Measurements from ENCODE around the gene FLACC1.
"Not testable (repeated sequence)": the region's sequence is repeated elsewhere in the genome, so short reads cannot be mapped to it uniquely, and the experiment has no call there.

FLACC1 gene

GRCh38 chr2:201248288-201248844 is 108.8 kb downstream of the FLACC1 start:
- no peak for DNase-seq

GRCh38 chr2:201246280-201246679 is 110.9 kb downstream of the FLACC1 start:
- DNase-seq: no peak

GRCh38 chr2:201244829-201245228 is 112.3 kb downstream of the FLACC1 start:
- DNase-seq: no peak

DNA sequence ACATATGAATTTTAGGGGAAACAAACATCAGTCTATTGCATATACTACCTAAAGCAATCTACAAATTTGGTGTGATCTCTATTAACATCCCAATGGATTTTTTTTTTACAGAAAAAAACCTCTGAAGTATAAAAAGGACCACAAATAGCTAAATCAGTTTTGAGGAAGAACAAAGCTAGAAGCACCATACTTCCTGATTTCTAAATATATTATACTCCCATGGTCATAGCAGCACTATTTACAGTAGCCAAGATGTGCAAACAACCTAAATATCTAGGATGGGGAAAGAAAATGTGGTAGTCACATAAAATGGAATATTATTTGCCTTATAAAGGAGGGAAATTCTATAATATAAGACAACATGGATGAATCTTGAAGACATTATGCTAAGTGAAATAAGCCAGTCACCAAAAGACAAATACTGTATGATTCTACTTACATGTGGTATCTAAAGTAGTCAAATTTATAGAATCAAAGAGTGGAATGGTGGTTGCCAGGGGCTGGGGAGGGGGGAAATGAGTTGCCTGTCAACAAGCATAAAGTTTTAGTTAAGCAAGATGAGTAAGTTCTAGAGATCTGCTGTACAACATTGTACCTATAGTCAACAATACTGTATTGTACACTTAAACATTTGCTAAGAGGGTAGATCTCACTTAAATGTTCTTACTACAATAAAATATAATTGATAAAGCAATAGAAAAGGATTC is 114.4 kb downstream of the FLACC1 start:
- no peak for DNase-seq

DNA sequence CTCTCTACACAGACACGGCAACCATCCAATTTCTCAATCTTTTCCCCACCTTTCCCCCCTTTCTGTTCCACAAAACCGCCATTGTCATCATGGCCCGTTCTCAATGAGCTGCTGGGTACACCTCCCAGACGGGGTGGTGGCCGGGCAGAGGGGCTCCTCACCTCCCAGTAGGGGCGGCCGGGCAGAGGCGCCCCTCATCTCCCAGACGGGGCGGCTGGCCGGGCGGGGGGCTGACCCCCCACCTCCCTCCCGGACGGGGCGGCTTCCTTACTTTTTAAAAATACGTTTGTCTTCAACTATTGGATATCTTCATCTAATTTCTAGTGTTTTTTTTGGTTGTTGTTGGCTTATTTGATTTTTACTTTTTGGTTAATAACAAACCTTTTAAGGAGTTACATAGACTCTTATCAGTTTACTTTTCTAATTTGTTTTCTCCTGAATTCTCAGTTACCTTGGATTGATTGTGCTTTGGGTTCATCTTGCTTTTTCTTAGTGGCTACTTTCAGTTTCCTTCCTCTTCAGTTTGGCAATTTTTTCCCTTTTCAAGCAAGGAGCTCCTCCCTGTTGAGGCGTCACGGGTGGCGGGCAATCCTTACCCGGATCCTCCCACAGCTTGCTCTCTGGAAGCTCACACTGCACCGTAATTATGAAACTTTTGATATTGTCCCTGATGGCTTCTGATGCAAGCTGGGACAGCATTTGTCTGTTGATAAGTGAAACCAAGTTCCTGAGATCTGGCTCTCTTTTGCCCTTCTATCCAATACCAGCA is 117.8 kb downstream of the FLACC1 start:
- not testable (repeated sequence) for DNase-seq
